GM12875 (cell line): ENCODE measurements around the gene USO1.
"Not testable (repeated sequence)": the region's sequence is repeated elsewhere in the genome, so short reads cannot be mapped to it uniquely, and the experiment has no call there.

ENCODE experiments used
- H3K4me3 ChIP-seq: one replicate; pipeline ENCODE4 v1.5.1; 2011; ENCODE audit warnings: low read depth, low read length, control low read depth
- TF ChIP-seq, protein P1 (sequence below): IDR thresholded peaks from 2 replicates; pipeline ENCODE4 v1.5.1; 2011; ENCODE audit warnings: low read depth, mild to moderate bottlenecking, control low read depth, inconsistent platforms, low read length, moderate library complexity, borderline replicate concordance; ENCODE audit not compliant: insufficient read depth

USO1 gene

DNA sequence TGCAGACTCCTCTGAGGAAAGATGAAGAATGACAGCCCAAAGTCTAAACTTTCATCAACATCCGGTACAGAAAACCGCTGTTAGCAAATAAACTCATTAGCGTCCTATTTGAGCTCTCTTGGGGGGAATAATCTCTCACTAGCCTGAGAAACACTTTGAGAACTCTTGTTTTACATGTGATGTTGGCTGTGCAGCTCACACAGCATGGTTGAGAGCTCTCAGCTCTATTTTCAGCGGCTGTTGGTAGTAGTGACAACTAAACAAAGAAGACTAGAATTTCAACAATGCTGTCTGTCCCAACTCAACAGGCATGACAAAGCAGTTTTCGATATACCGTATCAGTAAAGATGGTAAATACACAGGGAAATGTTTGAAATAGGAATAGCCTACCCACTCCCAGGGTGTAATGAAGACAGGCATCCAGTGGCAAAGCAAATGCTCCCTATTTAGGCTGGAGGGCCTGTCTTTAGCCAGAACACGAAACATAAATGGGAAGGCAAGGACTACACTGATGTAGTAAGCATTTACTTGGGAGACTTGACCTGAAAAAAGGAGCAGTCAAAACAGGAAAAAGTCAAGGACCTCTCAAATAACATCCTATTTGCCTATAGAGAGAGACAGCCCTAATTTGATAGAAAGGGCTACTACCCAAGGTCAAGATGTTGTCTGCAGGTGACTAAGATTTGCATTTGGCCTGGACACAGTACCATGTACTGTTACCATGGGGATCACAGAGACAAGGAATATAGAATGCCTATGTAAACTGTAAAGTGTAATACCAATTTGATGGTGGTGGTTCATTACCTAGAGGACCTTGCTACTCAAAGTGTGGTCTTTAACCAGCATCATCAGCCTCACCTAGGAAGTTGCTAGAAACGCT lies 117.5 kb downstream of the USO1 start:
- no peak overlapping the region for H3K4me3 ChIP-seq
- TF ChIP-seq, protein P1, sequence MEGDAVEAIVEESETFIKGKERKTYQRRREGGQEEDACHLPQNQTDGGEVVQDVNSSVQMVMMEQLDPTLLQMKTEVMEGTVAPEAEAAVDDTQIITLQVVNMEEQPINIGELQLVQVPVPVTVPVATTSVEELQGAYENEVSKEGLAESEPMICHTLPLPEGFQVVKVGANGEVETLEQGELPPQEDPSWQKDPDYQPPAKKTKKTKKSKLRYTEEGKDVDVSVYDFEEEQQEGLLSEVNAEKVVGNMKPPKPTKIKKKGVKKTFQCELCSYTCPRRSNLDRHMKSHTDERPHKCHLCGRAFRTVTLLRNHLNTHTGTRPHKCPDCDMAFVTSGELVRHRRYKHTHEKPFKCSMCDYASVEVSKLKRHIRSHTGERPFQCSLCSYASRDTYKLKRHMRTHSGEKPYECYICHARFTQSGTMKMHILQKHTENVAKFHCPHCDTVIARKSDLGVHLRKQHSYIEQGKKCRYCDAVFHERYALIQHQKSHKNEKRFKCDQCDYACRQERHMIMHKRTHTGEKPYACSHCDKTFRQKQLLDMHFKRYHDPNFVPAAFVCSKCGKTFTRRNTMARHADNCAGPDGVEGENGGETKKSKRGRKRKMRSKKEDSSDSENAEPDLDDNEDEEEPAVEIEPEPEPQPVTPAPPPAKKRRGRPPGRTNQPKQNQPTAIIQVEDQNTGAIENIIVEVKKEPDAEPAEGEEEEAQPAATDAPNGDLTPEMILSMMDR, result no peak

DNA sequence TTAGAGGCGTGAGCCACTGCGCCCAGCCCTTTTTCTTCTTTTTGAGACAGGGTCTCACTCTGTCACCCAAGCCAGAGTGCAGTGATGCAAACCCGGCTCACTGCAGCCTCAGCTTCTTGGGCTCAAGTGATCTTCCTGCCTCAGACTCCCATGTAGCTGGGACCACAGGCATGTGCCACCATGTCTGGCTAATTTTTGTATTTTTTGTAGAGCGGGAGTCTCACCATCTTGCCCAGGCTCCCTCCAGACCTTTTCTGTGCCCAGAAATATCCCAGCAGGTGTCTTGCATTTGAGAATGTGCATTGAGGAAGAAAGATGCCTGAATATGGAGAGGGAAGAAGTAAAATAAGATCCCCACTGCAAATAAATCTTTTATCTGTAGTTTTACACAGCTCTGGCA lies 119.2 kb downstream of the USO1 start:
- no peak overlapping the region for H3K4me3 ChIP-seq
- TF ChIP-seq, protein P1, result no peak

DNA sequence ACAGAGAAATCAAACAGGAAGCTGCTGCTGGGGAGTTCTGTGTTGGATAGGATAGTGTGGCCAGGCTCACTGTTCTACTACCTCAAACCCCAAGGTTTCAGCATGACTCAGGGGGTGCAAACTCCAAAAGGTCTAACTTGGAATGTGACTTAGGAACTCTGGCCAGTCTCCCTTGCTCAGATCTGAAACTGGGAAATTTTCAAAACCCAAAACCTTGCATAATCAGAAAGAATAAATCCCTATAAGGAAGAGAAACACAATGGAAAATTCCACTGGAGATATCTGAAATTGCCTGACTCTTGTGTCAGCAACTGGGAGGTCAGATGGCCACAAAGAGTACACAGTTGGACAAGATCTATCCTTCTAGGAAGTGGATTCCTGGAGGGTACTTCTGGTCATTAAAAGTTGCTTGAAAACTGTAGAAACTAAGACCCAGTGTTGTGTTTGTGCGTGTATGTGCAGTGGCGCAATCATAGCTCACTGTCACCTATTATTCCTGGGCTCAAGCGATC lies 119.8 kb downstream of the USO1 start:
- H3K4me3 ChIP-seq, result no peak overlapping the region
- TF ChIP-seq, protein P1, result no peak

DNA sequence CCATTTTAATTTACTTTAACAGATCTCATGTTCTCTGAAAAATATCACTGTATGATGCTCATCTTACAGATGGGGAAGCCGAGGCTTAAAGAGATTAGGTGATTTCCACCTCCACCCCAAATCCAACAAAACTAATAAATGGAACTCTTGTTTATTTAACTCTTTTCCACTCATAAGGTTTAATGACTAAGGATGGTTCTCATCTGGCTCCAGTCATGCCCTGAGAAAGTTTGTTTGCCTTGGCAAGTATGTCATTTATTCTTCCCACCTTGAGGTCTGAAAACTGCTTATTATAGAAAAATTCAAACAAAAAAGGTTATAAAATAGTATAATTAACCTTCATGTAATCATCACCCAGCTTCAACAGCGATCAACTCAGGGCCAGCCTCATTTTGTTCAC lies 121.6 kb downstream of the USO1 start:
- H3K4me3 ChIP-seq, result no peak overlapping the region
- TF ChIP-seq, protein P1, result no peak

DNA sequence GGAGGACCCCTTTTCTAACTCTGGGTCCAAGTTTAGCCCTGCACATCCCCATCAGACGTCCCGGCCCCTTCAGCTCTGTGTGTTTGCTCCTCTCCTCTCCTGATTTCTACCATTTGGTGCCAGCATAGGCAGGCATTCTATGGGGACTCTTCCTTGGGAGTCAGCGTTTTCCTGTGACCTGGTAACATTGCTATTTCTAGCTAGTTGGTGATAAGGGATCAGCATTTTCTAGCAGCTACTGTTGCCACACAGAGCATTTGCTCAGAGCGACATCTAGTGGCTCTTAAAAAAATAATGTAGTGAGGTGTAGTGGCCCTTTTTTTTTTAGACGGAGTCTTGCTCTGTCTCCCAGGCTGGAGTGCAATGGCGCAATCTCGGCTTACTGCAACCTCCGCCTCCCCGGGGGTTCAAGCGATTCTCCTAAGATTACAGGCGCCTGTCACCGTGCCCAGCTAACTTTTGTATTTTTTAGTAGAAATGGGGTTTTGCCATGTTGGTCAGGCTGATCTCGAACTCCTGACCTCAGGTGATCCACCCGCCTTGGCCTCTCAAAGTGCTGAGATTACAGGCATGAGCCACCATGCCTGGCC lies 123.9 kb downstream of the USO1 start:
- TF ChIP-seq, protein P1, result peak; percentile 60
- H3K4me3 ChIP-seq, result not testable (repeated sequence)

DNA sequence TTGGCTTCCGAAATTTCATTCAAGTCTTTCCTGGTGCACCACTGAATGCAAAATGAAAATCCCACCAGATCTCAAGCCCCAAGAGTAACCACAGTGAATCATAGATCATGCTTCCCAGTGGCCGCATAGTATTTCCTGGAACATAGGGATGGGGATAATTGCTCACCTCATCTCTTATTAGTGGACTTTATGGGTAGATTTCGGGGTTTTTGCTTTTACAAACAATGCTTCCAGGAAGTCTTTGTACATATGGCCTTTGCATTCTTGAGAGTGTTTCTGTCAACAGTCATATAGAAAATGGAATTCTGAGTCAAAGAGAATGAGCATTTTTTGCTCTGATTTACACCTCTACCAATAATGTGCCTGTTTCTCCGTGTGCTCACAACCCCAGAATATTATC lies 124.5 kb downstream of the USO1 start:
- TF ChIP-seq, protein P1, result no peak
- no peak overlapping the region for H3K4me3 ChIP-seq
